Mesothelial cell of epicardium (in vitro differentiated cells): Measurements from ENCODE around the gene ALX4. TPM values are rescaled to one million over a fixed set of nuclear protein-coding genes. Genes with fewer than 3 reads are reported as not detected.

Experiments
- DNase-seq, 2 experiments: peaks; one replicate each; pipeline ENCODE4 v3.0.0; 2021; ENCODE audit warnings: low spot score in 2 of 2; ENCODE audit not compliant: unreplicated experiment in 2 of 2
- H3K27ac Mint-ChIP-seq: 2 replicates; pipeline ENCODE4 v1.8.0; 2021; ENCODE audit warnings: mixed read lengths
- H3K27me3 Mint-ChIP-seq: 2 replicates; pipeline ENCODE4 v1.8.0; 2021; ENCODE audit warnings: low read depth, mixed read lengths
- H3K36me3 Mint-ChIP-seq: 2 replicates; pipeline ENCODE4 v1.8.0; 2021; ENCODE audit warnings: mixed read lengths
- H3K4me1 Mint-ChIP-seq: 2 replicates; pipeline ENCODE4 v1.8.0; 2021; ENCODE audit warnings: mixed read lengths
- H3K4me3 Mint-ChIP-seq: 2 replicates; pipeline ENCODE4 v1.8.0; 2021; ENCODE audit warnings: mild to moderate bottlenecking, moderate library complexity, mixed read lengths
- H3K9me3 Mint-ChIP-seq: 2 replicates; pipeline ENCODE4 v1.8.0; 2021; ENCODE audit warnings: mixed read lengths
- total RNA-seq: library from RNA; stranded (reverse); gene quantifications from 3 replicates; pipeline ENCODE4 v1.2.1, GENCODE V29; 2021
- TF ChIP-seq, protein P1 (sequence below): fragments of 200-600 bp; sonication (generic); IDR thresholded peaks from one replicate; pipeline ENCODE4 v1.5.0; 2021; ENCODE audit warnings: antibody characterized with exemption; ENCODE audit not compliant: unreplicated experiment

ALX4 gene
- total RNA-seq, 1 donor from 2014 or later, result 5.5 TPM

DNA sequence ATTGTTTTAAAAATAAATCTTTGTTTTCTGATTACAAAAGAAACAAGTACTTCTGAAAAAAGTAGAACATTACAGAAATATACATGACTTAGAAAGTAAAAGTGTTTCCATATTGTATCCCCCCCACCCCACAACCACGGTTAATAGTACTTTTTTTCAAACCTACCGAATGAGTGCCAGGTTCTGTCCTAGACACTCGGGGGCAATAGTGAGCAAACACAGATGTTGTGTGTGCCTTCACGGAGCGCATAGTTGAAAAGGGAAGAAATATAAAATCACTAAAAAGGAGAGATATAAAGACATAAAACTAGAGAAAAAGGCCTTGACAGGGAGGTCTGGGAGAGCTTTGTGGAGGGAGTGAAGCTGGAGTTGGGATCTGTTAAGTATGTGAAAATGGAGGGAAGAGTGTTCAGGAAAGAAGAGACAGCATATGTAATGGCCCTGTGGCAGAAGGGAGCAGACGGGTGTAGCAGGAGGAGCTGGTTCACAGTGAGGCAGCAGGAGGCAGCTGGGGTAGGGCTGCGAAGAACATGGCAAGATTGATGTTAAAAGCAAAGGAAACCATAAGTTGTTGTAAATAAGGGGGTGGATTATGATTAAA, 42.1 kb upstream of the ALX4 start:
- no peak for DNase-seq
- TF ChIP-seq, protein P1, sequence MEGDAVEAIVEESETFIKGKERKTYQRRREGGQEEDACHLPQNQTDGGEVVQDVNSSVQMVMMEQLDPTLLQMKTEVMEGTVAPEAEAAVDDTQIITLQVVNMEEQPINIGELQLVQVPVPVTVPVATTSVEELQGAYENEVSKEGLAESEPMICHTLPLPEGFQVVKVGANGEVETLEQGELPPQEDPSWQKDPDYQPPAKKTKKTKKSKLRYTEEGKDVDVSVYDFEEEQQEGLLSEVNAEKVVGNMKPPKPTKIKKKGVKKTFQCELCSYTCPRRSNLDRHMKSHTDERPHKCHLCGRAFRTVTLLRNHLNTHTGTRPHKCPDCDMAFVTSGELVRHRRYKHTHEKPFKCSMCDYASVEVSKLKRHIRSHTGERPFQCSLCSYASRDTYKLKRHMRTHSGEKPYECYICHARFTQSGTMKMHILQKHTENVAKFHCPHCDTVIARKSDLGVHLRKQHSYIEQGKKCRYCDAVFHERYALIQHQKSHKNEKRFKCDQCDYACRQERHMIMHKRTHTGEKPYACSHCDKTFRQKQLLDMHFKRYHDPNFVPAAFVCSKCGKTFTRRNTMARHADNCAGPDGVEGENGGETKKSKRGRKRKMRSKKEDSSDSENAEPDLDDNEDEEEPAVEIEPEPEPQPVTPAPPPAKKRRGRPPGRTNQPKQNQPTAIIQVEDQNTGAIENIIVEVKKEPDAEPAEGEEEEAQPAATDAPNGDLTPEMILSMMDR, result no peak
- H3K36me3 Mint-ChIP-seq, result no peaks in the 10 kb centered on the region
- no peak overlapping the region for H3K4me3 Mint-ChIP-seq
- no peaks in the 10 kb centered on the region for H3K9me3 Mint-ChIP-seq
- H3K4me1 Mint-ChIP-seq, result no peaks in the 10 kb centered on the region
- no peak overlapping the region for H3K27ac Mint-ChIP-seq
- H3K27me3 Mint-ChIP-seq, result peaks cover 23% of the 10 kb centered on the region

DNA sequence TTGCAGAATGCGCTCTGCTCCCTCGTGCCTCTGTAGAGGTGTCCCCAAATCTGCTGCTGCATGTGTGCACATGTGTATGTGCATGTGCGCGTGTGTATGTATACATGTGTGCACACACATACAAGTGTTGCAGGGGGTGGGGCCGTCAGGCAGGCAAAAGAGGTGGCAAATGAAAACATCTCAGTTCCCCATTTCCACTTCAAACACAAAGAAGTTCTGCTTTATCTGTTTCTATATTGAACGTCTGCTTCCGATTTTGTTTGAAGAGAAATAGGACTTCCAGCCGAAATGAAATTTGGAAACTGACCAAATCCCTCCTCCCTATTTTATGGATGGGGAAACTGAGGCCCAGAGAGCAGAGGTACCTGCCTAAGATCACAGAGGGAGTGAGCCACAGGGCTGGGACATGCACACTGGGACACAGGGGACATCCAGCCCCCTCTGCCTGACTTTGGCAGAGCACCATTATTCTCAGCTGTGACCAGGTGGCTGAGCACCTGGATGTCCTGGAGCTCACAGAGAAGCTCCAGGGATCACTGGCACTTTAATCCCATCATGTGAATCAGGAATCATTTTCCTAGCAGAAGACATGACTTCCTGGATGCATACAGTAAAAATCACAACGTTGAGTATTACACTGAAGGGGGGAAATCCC, 41.2 kb upstream of the ALX4 start:
- Mint-ChIP-seq H3K36me3 (no peaks in the 10 kb centered on the region), H3K27ac (no peak overlapping the region), H3K9me3 (no peaks in the 10 kb centered on the region), H3K27me3 (peaks cover 30% of the 10 kb centered on the region), H3K4me1 (no peaks in the 10 kb centered on the region), H3K4me3 (no peak overlapping the region)
- TF ChIP-seq, protein P1, result no peak
- DNase-seq, result no peak

DNA sequence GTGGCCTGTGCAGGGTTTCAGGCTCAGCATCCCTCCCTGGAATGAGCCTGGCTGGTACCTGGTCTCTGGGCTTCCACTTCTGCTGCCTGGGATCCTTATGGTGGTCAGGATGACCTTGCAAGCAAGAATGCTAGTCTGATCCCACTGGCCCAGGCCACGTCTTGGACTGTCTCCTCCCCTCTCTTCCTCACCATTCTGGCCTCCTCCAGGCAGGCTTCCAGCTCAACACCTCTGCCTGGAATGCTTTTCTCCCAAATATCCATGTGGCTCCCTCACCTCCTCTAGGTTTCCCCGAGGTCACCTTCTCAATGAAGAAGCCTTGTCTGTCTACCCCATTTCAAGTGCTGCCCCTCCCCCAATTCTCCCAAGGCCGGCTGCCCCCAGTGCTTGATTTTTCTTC, 39.4 kb upstream of the ALX4 start:
- Mint-ChIP-seq H3K27me3 (peaks cover 39% of the 10 kb centered on the region), H3K9me3 (no peaks in the 10 kb centered on the region), H3K36me3 (no peaks in the 10 kb centered on the region), H3K4me3 (no peak overlapping the region), H3K4me1 (no peaks in the 10 kb centered on the region), H3K27ac (no peak overlapping the region)
- TF ChIP-seq, protein P1, result no peak
- no peak for DNase-seq

DNA sequence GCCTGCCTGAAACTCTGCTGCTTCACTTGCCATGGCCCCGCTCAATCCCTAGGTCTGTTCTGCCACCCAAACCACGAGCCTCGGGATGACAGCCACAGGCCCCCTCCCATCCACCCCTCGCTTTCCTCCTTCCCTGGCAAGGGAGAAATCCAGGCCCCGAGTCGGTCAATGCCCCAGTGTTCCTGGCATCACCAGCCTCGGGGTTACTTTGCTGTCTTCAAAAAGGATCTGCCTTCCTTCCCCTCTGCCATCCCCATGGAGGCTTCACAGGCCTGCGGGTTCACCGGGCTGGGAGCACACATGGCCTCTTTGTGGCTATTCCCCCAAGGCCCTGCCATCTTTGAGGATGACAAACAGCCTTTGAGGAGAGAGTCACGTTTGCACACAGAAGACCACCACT, 38.8 kb upstream of the ALX4 start:
- Mint-ChIP-seq H3K4me3 (no peak overlapping the region), H3K27me3 (peaks cover 39% of the 10 kb centered on the region), H3K36me3 (no peaks in the 10 kb centered on the region), H3K27ac (no peak overlapping the region), H3K4me1 (no peaks in the 10 kb centered on the region), H3K9me3 (no peaks in the 10 kb centered on the region)
- TF ChIP-seq, protein P1, result no peak
- no peak for DNase-seq

DNA sequence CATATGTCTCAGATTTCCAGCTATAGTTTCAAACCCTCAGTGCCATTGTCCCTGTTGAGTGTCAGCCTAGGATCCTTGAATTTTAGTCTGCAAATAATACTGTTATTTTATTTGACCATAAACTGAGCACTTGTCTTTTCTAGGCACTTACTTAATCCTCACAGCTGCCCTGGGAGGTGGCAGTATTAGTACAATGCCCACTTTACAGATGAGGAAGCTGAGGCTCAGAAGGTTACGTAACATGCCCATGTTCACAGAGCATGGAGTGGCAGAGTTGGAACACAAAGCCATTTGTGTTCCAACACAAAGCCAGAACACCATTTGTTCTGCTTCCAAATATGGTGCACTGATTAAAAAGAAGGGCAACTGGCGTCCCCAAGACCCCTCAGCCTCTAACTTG, 38.2 kb upstream of the ALX4 start:
- Mint-ChIP-seq H3K4me1 (no peaks in the 10 kb centered on the region), H3K4me3 (no peak overlapping the region), H3K9me3 (no peaks in the 10 kb centered on the region), H3K27ac (no peak overlapping the region), H3K36me3 (no peaks in the 10 kb centered on the region), H3K27me3 (peaks cover 42% of the 10 kb centered on the region)
- TF ChIP-seq, protein P1, result no peak
- DNase-seq, result no peak
